Measurements from ENCODE around the gene STAG2.
"Not testable (repeated sequence)": the region's sequence is repeated elsewhere in the genome, so short reads cannot be mapped to it uniquely, and the experiment has no call there.

Gene STAG2

DNA sequence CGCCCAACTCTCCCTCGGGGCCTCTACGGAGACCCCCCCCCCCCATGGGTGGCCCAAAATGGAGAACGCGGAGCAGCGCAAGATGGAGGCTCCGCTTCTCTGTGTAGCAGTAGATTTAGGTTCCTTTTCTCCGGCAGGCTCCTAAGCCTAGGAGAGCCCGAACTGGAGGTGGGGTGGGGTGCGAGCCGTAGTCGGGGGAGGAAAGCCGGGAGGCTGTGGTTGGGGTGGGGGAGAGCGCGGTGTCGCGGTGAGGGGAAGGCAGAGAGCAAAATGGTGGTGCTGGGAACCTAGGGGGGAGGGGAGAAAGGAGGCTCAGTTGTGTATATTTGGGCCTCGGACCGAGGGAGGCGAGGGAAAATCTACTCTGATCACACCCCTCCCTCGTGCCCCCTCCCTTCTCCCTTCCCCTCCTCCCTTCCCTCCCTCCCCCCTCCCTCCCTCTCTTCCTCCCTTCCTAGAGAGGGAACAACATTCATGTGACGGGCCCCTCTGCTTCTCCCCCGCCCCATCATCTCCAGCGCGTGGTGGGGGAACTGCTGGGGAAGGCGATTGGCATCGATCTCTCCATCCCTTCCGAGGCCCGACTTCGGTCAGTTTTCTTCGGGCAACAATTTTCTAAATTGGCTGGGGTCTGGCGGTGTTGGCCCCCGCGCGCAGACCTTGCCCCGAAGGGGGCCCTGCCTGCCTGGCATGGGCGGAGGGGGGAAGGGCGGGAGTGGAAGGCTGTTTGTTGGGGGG, at the start of gene STAG2:
Gene STAG2 (plus strand): TSS at position 439 of the 738 bp plus-strand sequence. CDS start 60,922 bp downstream, outside the sequence.
- DNase-seq (ENCODE audit: insufficient read length, low spot score): peak; percentile 33
- no peak for TF ChIP-seq POLR2A (IDR thresholded peaks at IDR 0.05; ENCODE audit: low read depth, low read length)
- FAIRE-seq: peak; percentile 87

- DNase-seq (ENCODE audit: insufficient read length, low spot score) (no peak), FAIRE-seq (no peak)
- no peak for TF ChIP-seq POLR2A (IDR thresholded peaks at IDR 0.05; ENCODE audit: low read depth, low read length)
Observed at GRCh38 chrX:123917069-123917468, 44.4 kb upstream of the STAG2 start.

- TF ChIP-seq POLR2A (IDR thresholded peaks at IDR 0.05; ENCODE audit: low read depth, low read length): no peak
- no peak for FAIRE-seq
Observed at GRCh38 chrX:123918106-123918721, 43.3 kb upstream of the STAG2 start.

DNA sequence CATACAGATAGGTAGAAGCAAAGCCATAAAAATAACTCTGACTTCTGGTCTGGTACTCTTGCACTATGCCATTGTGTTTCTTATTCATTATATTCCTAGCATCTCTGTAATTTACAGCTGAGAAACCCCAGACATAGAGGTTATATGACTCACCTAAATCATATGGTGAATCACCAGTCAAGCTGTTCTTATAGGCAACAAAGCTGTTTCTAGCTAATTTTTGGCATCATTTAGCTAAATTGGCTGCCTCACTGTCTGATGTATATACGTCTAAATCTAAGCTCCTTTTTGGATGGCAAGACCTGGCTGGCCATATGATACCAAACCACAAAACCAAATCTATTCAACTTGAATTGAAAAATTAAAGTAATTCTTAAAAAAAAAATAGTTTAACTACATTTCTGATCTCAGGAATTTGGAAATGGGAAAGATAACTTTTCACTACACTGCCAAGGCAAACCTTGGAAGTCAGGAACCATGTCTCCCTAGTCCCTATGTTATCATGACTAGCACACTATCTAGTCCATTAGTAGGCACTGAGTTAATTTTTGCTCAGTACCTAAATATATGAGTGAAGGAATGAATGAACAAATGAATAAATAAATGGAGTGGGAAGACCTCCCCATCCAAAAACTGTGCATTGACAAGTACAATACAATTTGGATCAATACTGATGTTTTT, 41.3 kb upstream of the STAG2 start:
- TF ChIP-seq POLR2A (IDR thresholded peaks at IDR 0.05; ENCODE audit: low read depth, low read length): no peak
- FAIRE-seq: peak; percentile 76
- DNase-seq (ENCODE audit: insufficient read length, low spot score): peak; percentile 26

More at GRCh38 chrX:123918106-123918721, 43.3 kb upstream of the STAG2 start:
- DNase-seq (ENCODE audit: insufficient read length, low spot score): no peak

GRCh38 chrX:123923211-123923610, 38.3 kb upstream of the STAG2 start:
- no peak for TF ChIP-seq POLR2A (IDR thresholded peaks at IDR 0.05; ENCODE audit: low read depth, low read length)
- FAIRE-seq: no peak
- DNase-seq (ENCODE audit: insufficient read length, low spot score): no peak

- FAIRE-seq: no peak
- no peak for DNase-seq (ENCODE audit: insufficient read length, low spot score)
- TF ChIP-seq POLR2A (IDR thresholded peaks at IDR 0.05; ENCODE audit: low read depth, low read length): no peak
Observed at GRCh38 chrX:123924186-123924585, 37.3 kb upstream of the STAG2 start.

DNA sequence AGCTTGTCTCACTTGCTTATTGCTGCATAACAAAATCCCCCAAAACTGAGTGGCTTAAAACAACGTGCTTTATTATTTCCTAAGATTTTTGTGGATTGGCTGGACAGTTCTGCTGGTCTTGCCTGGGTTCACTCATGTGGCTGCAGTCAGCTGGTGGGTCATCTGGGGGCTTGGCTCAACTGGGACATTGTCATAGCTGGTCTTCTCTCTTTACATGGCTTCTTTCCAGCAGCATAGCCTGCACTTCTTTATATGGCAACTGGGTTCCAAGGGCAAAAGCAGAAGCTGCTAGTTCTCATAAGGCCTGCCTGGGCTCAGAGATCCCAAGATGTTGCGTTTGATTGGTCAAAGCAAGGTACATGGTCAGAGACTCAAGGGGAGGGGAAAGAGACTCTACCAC, 33.7 kb upstream of the STAG2 start:
- DNase-seq (ENCODE audit: insufficient read length, low spot score) (no peak), FAIRE-seq (no peak)
- no peak for TF ChIP-seq POLR2A (IDR thresholded peaks at IDR 0.05; ENCODE audit: low read depth, low read length)

DNA sequence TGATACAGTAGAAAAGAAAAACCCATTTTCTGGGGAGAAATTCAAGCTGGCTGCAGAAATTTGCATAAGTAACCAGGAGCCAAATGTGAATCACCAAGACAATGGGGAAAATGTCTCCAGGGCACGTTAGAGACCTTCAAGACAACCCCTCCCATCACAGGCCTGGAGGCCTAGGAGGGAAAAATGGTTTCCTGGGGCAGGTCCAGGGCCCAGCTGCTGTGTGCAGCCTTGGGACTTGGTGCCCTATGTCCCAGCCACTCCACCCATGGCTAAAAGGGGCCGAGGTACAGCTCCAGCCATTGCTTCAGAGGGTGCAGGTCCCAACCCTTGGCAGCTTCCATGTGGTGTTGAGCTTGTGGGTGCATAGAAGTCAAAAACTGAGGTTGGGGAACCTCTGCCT, 29.5 kb upstream of the STAG2 start:
- FAIRE-seq: not testable (repeated sequence)

GRCh38 chrX:123943074-123943473, 18.4 kb upstream of the STAG2 start:
- no peak for FAIRE-seq
- no peak for TF ChIP-seq POLR2A (IDR thresholded peaks at IDR 0.05; ENCODE audit: low read depth, low read length)
- no peak for DNase-seq (ENCODE audit: insufficient read length, low spot score)

More for the DNA sequence above, 29.5 kb upstream of the STAG2 start:
- DNase-seq (ENCODE audit: insufficient read length, low spot score): not testable (repeated sequence)

DNA sequence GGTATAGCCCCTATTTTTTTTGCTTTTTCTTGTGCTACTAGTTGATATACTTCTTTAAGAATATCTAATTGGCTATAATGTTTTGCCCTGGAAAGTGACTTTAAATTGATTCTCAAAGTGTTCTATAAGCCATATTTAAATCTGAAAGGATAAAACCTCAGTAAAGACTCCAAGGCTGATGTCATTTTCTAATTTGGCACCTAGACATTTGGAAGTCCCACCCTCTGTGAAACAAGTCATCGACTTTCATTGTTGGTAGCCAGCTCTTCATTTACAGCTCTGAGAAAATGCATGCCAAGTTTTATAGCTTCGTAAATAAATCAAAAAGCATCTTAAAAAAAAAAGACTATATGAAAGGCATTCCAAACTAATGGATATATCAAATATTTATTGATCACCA, 18.0 kb upstream of the STAG2 start:
- FAIRE-seq (no peak), DNase-seq (ENCODE audit: insufficient read length, low spot score) (no peak)
- no peak for TF ChIP-seq POLR2A (IDR thresholded peaks at IDR 0.05; ENCODE audit: low read depth, low read length)

GRCh38 chrX:123949846-123950245, 11.7 kb upstream of the STAG2 start:
- FAIRE-seq (no peak), DNase-seq (ENCODE audit: insufficient read length, low spot score) (no peak)
- no peak for TF ChIP-seq POLR2A (IDR thresholded peaks at IDR 0.05; ENCODE audit: low read depth, low read length)

GRCh38 chrX:123959281-123960063, 2.0 kb upstream of the STAG2 start:
- no peak for TF ChIP-seq POLR2A (IDR thresholded peaks at IDR 0.05; ENCODE audit: low read depth, low read length)
- peak; percentile 9 for DNase-seq (ENCODE audit: insufficient read length, low spot score)
- FAIRE-seq: no peak

DNA sequence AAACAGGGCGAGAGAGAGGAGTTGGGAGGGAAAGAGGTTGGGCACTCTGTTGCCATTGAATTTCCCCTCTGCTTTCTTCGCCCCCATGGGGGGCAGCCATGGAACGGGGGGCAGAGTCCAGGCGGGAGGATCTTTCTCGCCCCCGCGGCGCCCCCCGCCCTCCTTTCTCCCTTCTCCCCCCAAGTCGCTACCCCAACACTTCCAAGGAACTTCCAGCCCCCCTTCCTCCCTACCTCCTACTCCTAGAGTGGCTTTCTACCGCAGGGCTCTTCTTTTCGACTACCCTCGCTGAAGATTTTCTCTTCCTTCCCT, 594 bp upstream of the STAG2 start:
- no peak for FAIRE-seq
- DNase-seq (ENCODE audit: insufficient read length, low spot score): no peak
- TF ChIP-seq POLR2A (IDR thresholded peaks at IDR 0.05; ENCODE audit: low read depth, low read length): no peak

- no peak for FAIRE-seq
- no peak for TF ChIP-seq POLR2A (IDR thresholded peaks at IDR 0.05; ENCODE audit: low read depth, low read length)
Observed at GRCh38 chrX:123962006-123962467, 531 bp downstream of the STAG2 start.

More at GRCh38 chrX:123962006-123962467, 531 bp downstream of the STAG2 start:
- DNase-seq (ENCODE audit: insufficient read length, low spot score): no peak

Data from H54 (cell line).